SW 1271 (cell line): ENCODE results near the gene SNUPN.
"Not testable (repeated sequence)": the region's sequence is repeated elsewhere in the genome, so short reads cannot be mapped to it uniquely, and the experiment has no call there.

Experiments used
- DNase-seq, 2 experiments: peaks; one replicate each; lab custom pipeline; 2025; lab: John Stamatoyannopoulos, UW

The SNUPN gene

DNA sequence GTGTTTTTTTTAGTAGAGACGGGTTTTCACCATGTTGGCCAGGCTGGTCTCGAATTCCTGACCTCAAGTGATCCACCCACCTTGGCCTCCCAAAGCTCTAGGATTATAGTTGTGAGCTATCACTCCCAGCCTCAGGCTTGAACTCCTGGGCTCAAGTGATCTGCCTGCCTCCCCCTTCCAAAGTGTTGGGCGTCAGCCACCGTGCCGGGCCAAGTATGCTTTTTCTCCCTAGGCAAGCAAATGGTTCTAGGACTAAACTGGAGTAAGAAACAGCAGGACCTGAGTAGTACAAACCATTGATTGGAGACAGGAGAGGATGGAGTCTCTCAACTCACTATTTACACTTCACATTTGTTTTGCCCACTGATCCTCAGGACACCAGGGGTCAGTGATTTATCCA, 41.8 kb downstream of the SNUPN start:
- no peak for DNase-seq

DNA sequence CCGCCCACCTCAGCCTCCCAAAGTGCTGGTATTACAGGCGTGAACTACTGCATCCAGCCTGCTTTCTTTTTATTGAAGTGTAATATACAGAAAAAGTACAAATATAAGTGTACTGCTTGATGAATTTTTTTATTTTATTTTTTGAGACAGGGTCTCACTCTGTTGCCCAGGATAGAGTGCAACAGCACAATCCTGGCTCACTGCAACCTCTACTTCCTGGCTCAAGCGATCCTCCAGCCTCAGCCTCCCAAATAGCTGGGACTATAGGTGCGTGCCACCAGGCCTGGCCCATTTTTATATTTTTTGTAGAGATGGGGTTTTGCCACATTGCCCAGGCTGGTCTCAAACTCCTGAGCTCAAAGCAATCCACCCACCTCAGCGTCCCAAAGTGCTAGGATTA, 42.6 kb downstream of the SNUPN start:
- not testable (repeated sequence) for DNase-seq

DNA sequence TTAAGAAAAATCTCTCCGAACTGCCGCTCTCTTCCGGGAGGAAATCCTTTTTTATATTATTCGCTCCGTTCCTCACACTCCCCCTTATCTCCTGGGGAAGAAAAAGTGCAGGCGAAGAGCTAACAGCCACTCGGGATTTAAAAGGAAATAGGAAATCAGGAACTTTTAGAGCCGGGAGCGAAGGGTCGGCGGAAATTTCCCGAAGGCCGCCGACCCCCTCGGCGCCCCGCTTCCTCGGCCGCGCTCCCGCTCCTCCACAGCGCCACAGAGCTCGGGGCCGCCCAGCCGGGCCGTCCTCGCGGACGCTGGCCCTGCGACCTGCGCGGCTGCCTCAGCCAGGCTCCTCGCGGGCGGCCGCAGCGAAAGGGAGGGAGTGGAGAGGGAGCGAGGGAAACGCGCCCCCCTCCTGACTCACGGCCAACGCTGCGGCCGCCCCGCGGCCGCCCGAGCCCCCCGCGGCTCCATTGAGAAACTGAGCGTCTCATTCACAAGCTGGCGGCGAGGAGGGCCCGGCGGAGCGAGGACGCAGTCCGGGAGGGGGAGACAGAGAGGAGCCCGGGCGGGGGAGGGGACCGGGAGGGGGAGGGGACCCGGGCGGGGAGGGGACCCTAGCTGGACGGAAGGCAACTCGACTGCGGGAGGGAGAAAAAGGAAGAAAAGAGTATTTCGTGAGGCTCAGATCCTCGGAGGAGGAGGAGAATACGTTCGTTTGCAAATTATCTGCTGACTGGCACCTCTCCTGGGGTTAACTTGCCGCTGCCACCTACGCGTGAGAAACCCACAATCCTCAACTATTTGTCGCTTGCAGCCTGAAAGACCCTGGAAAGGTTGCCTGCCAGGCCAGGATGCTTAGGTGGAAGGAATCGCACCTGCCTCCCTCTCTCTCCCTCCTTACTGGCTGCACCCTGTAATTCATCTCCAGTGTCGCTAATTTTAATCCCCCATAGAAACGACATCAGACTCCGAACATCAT, 46.3 kb downstream of the SNUPN start, which contains the start of gene PTPN9:
PTPN9 (minus strand) TSS at position 368 of the 973 bp plus-strand sequence. CDS start 539 bp downstream, outside the sequence.
- DNase-seq = peak; percentile 65 to 79

DNA sequence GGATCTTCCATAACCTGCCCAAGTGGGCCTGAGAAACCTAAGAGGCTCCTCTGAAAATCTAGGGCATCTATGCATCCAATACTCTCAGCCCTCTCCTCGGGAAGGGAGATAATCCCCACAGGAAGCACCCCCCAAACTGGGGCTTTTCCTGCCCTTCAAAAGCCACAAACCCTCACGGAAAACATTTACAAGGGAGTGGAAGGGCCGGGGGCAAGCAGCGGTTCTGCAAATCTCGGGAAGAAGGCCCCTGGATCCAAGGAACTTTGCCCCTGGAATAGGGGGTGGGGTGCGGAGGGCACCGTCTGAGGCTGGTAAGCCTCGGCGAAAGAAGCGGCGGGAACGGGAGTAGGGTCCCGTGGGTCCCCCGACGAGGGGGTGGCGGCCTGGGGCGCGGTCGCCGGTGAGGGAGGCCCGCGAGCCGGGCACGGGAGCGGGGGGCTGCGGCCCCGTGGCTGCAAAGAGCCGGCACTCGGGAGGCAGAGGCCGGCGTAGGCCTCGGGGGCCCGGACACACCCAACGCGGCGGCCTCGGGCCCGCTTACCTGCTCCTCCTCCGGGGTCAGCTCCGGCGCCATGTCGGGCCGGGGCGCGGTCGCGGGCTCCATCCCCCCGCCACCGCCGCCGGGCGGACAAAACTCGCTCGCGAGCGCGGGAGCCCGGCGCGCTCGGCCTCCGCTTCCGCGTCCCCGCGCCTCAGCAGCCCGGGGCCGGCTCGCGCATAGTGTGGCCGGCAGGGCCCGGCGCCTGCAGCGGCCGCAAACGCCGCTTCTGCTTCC, 47.2 kb downstream of the SNUPN start:
- no peak for DNase-seq

DNA sequence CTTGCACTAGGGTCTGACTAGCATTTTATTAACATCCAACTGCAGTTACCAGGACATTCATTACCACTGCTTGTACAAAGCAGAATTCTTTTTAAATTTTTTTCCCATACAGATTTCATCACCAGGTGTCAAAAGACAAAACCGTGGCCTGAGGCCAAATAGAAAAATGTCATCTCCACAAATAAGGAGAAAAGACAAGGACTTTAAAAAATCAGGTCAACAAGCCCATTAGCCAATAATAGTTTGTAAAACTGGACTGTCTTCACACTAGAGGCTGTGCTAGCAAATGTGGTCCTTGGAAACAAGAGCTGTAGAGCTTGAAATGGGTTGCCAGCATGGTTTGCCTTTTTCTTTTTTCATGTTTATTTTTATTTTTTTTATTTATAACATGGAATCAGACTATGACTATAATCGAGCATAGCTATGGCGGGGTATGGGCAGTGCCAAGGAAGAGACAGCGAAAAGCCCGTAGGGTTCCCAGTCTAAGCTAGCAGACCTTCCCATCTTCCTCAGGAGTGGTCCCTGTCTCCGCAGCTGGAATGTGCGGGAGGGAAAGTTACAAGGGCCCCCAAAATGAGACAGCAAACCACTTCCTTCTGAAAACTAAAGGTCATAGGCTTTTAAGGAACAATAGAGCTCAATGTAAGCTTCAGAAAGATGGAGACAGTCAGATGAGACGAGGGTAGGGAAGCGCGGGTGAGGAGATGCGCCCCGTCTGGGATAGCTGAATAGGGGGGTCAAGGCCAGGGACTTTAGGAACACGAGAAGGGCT, 47.9 kb downstream of the SNUPN start:
- DNase-seq = no peak

DNA sequence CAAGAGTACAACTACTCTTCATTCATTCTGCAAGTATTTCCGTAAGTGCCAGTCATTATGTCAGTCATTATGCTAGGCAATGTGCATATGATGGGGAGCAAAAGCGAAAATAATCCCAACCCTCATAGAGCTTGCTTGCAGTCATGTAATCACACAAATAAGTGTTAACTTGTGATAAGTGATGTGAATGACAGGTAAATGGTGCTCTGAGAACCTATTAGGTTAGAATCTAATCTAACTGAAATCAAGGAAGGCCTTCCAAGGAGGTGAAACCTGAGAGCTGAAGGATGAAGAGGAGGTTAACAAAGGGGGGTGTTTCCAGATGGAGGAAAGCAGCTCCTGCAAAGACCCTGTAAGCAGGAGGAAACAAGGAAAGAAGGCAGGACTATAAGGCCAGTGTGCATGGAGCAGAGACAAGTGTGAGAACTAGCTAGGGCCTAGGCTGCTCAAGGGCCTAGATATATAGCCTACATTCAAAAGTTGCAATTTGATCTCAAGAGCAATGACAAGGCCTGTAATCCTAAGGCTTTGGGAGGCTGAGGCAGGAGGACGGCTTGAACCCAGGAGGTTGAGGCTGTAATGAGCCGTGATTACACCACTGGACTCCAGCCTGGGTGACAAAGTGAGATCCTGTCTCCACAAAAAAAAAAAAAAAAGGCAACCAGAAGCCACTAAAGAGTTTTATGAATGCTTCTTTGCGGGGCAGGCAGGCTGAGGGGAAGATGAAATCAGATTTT, 51.7 kb downstream of the SNUPN start:
- no peak for DNase-seq

DNA sequence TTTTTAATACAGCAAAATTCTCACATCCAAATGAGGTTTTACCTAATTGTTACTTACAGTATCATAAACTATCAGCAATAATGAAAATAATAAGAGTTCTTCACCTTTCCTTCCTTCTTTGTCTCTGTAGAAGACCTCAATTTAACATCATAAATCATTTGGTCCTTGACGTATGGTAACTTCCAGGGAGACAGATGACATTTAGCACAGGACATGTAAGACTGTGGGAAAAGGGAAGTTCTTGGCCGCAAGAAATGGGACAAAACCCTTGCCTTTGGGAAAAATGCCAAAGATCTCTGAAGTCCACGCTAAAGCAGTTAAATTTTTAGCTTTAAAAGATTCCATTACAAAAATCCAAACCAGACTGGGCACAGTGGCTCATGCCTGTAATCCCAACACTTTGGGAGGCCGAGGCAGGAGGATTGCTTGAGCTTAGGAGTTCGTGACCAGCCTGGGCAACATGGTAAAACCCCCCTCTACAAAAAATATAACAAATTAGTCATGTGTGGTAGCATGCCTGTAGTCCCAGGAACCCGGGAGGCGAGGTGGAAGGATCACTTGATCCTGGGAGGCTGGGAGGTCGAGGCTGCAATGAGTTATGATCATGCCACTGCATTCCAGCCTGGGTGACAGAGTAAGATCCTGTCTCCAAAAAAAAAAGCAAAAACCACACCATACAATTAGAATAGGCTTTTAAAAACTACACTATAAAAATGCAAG, 55.2 kb downstream of the SNUPN start:
- DNase-seq = no peak

DNA sequence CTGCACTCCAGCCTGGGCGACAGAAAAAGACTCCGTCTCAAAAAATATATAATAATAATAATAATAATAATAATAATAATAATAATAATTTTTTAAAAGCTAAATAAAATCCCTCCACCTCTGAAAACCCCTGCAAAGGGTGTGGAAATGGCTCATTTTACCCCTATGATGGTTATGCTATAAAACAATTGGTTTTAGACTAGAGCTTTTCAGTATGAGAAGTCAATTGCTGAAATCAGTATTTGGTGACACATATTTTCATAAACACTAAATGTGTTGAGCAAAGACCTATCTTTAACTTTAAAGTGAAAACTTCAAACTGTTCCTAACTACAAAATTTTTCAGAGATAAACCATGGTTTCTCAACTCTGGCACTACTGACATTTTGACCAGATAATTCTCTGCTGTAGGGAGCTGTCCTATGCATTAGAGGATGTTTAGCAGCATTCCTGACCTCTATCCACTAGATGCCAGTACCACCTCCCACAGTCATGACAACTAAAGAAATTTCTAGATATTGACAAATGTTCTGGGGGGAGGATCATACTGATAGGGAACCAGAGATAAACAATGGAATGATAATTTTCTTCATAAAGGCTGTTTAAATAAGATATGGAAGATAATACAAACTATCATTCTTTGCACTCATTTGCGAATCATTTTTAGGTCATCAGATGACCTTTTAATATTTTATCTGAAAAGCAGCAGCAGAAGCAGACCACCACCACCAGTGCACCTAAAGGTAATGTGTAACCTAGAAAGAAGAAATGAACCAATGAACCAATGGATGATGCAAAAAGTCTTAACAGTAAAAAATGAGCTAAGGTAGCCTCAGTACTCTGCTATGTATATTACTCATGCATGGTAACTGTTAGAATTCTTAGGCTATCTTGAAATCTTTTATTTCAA, 60.2 kb downstream of the SNUPN start:
- DNase-seq = no peak

DNA sequence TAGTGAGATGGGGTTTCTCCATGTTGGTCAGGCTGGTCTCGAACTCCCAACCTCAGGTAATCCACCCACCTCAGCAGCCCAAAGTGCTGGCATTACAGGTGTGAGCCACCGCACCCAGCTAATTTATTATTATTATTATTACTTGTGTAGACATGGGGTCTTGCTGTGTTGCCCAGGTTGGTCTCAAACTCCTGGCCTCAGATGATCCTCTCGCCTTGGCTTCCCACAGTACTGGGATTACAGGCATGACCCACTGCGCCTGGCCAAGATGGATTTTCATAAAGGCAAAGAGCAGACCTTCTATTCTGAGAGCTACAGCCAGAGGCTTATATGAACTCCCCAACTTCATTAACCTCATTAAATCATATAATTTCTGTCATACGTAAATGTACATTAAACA, 63.6 kb downstream of the SNUPN start:
- DNase-seq = no peak

DNA sequence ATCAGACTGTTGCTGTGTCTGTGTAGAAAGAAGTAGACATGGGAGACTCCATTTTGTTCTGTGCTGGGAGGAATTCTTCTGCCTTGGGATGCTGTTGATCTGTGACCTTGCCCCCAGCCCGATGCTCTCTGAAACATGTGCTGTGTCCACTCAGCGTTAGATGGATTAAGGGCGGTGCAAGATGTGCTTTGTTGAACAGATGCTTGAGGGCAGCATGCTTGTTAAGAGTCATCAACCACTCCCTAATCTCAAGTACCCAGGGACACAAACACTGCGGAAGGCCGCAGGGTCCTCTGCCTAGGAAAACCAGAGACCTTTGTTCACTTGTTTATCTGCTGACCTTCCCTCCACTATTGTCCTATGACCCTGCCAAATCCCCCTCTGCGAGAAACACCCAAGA, 66.2 kb downstream of the SNUPN start:
- not testable (repeated sequence) for DNase-seq

DNA sequence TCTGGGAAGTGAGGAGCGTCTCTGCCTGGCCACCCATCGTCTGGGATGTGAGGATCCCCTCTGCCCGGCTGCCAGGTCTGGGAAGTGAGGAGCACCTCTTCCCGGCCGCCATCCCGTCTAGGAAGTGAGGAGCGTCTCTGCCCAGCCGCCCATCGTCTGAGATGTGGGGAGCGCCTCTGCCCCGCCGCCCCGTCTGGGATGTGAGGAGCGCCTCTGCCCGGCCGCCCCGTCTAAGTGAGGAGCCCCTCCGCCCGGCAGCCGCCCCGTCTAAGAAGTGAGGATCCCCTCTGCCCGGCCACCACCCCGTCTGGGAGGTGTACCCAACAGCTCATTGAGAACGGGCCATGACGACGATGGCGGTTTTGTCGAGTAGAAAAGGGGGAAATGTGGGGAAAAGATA, 66.6 kb downstream of the SNUPN start:
- DNase-seq = not testable (repeated sequence)

DNA sequence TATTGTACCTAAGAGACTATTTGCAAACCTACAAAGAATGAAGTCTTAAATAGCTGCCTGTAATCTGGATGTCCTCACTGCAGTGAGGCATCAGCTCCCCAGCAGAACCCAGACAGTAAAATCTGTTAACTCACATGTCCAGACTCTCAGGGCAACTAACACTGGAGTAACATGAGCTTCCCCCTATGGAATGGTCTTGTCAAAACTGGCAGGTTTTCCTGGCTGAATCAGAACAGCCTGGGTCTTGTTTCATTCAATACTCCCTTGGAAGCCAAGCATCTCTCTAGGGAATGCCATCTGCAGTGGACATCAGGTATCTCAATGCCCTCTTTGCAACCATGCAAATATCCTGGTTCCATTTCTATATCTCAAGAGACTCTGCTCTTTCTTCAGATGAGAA, 70.8 kb downstream of the SNUPN start:
- DNase-seq = no peak

DNA sequence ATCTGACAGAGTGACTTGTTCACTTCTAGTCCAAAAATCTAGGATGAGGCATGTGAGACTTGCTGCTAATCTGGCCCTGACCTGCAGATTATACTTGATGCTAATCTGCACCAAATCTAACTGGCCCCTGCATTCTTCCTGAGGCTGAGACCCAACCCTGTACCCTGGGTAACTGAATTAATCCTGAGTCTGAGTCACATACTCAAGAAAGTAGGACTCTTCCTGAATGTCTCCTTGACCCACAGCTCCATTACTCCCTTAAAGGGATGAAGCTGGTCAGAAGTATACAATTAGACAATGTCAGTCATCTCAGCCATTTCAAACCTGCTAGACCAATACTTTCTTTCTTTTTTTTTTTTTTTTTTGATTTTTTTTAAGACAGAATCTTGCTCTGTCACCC, 71.9 kb downstream of the SNUPN start:
- no peak for DNase-seq

DNA sequence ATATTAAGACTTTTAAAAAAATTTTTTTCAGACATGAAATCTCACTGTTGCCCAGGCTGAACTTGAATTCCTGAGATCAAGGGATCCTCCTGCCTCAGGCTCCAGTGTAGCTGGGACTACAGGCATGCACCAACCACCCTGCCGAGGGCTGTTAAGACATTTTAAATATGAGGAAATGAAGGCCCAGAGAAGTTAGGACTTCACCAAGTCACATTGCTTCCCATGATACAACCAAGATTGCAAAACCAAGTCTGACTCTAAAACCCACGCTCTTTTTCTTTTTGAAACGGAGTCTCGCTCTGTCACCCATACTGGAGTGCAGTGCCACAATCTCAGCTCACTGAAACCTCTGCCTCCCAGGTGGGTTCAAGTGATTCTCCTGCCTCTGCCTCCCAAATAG, 74.4 kb downstream of the SNUPN start:
- DNase-seq = no peak
